Iris pigment epithelial cell (primary cell): ENCODE results near the gene MGLL.

Experiments
- DNase-seq: peaks from one replicate; pipeline ENCODE4 v3.0.0-alpha.2; 2011; ENCODE audit warnings: low read depth

Gene MGLL

GRCh38 chr3:127740136-127740915 is 82.0 kb downstream of the MGLL start:
- no peak for DNase-seq

- DNase-seq, result peak; percentile 46
These were observed 82.8 kb downstream of the MGLL start for GRCh38 chr3:127739347-127740135.

GRCh38 chr3:127738192-127738840 is 84.0 kb downstream of the MGLL start:
- peak; percentile 55 for DNase-seq

- DNase-seq, result no peak
These were observed 85.3 kb downstream of the MGLL start for GRCh38 chr3:127736801-127737539.

GRCh38 chr3:127735767-127736693 is 86.3 kb downstream of the MGLL start:
- peak; percentile 83 for DNase-seq

- peak; percentile 97 for DNase-seq
These were observed 87.4 kb downstream of the MGLL start for GRCh38 chr3:127734754-127735473.

- no peak for DNase-seq
These were observed 88.1 kb downstream of the MGLL start for GRCh38 chr3:127734181-127734720.

GRCh38 chr3:127733781-127734180 is 88.5 kb downstream of the MGLL start:
- no peak for DNase-seq

- DNase-seq, result no peak
These were observed 89.4 kb downstream of the MGLL start for GRCh38 chr3:127732879-127733350.

- no peak for DNase-seq
These were observed 90.0 kb downstream of the MGLL start for GRCh38 chr3:127732303-127732702.

GRCh38 chr3:127731546-127732289 is 90.6 kb downstream of the MGLL start:
- DNase-seq, result no peak

GRCh38 chr3:127730666-127731295 is 91.5 kb downstream of the MGLL start:
- no peak for DNase-seq

GRCh38 chr3:127730171-127730570 is 92.1 kb downstream of the MGLL start:
- no peak for DNase-seq

- DNase-seq, result no peak
These were observed 92.7 kb downstream of the MGLL start for GRCh38 chr3:127729556-127730056.

GRCh38 chr3:127728417-127729015 is 93.8 kb downstream of the MGLL start:
- no peak for DNase-seq

GRCh38 chr3:127726894-127727293 is 95.4 kb downstream of the MGLL start:
- no peak for DNase-seq

GRCh38 chr3:127723011-127723567 is 99.2 kb downstream of the MGLL start:
- DNase-seq, result peak; percentile 31
